B cell (primary cell): ENCODE measurements around the gene DNAJC7. TPM values are rescaled to one million over a fixed set of nuclear protein-coding genes. Genes with fewer than 3 reads are reported as not detected.

ENCODE experiments used
- ATAC-seq: fragments of 200-7000 bp; cut with Tn5 transposase; one replicate; pipeline ENCODE4 v1.10.0; 2021; ENCODE audit warnings: low read depth, mild to moderate bottlenecking, moderate number of reproducible peaks, moderate library complexity
- CTCF ChIA-PET: fragments of 350-600 bp; sonication (Branson Sonifier 250); formaldehyde crosslinking; loops from one replicate; lab custom pipeline; 2021; ENCODE audit warnings: antibody characterized with exemption, inconsistent platforms; lab: Charles Lee
- POLR2A ChIA-PET: fragments of 350-600 bp; sonication (Branson Sonifier 250); formaldehyde crosslinking; loops from one replicate; lab custom pipeline; 2021; ENCODE audit warnings: antibody characterized with exemption; lab: Charles Lee
- DNase-seq: peaks from one replicate; pipeline ENCODE4 v3.0.0; 2013
- H2AFZ ChIP-seq: 2 replicates; pipeline ENCODE4 v1.6.1; 2012; ENCODE audit warnings: mild to moderate bottlenecking, low read depth, low read length; ENCODE audit not compliant: insufficient read depth, poor library complexity, severe bottlenecking
- H3K27ac ChIP-seq, 2 donors: 1 replicate in 1 of 2; 2 replicates in 1 of 2; pipeline ENCODE4 v1.5.1; 2012 to 2013; ENCODE audit warnings: low read length in 2 of 2, mild to moderate bottlenecking in 2 of 2, moderate library complexity in 1 of 2
- H3K27me3 ChIP-seq, 4 experiments: fragments of 200-600 bp in 1 of 4; sonication (generic) in 1 of 4; replicated peaks in 1 of 4; 1 replicate in 2 of 4; 2 replicates in 2 of 4; pipeline versions ENCODE4 v1.6.1 to v1.7.0; 2013 to 2016; ENCODE audit warnings: low read length in 3 of 4, mild to moderate bottlenecking in 2 of 4, mixed read lengths in 1 of 4, moderate library complexity in 1 of 4; ENCODE audit not compliant: insufficient read depth in 4 of 4, control insufficient read depth in 3 of 4; ENCODE audit errors: control extremely low read depth in 1 of 4
- H3K36me3 ChIP-seq, 2 experiments: replicated peaks in 1 of 2; 1 replicate in 1 of 2; 2 replicates in 1 of 2; pipeline versions ENCODE4 v1.6.1 to v1.7.1; 2013; ENCODE audit warnings: low read length in 1 of 2; ENCODE audit not compliant: insufficient read depth in 2 of 2, control insufficient read depth in 1 of 2; ENCODE audit errors: control extremely low read depth in 1 of 2, extremely low read depth in 1 of 2
- H3K4me1 ChIP-seq, 2 donors: fragments of 200-600 bp in 1 of 2; sonication (generic) in 1 of 2; 1 replicate in 1 of 2; 2 replicates in 1 of 2; pipeline versions ENCODE4 v1.5.1 to v1.6.1; 2013 to 2017; ENCODE audit warnings: low read length in 2 of 2; ENCODE audit not compliant: control insufficient read depth in 2 of 2, insufficient read depth in 2 of 2
- H3K4me2 ChIP-seq: replicated peaks from 2 replicates; pipeline ENCODE3; 2012; ENCODE audit warnings: mild to moderate bottlenecking, low read depth, low read length; ENCODE audit not compliant: poor library complexity, severe bottlenecking
- H3K4me3 ChIP-seq, 5 experiments: fragments of 200-600 bp in 1 of 5; sonication (generic) in 1 of 5; 1 replicate in 3 of 5; 2 replicates in 2 of 5; pipeline versions ENCODE4 v1.5.1 to v1.7.0; 2011 to 2016; ENCODE audit warnings: low read length in 4 of 5, mild to moderate bottlenecking in 4 of 5, low read depth in 2 of 5, control low read depth in 1 of 5, moderate library complexity in 1 of 5; ENCODE audit not compliant: insufficient read depth in 1 of 5; ENCODE audit errors: control extremely low read depth in 1 of 5, extremely low read depth in 1 of 5
- H3K79me2 ChIP-seq: fragments of 200-600 bp; sonication (generic); one replicate; pipeline ENCODE4 v1.6.0; 2016; ENCODE audit warnings: low read length; ENCODE audit not compliant: control insufficient read depth, insufficient read depth
- H3K9ac ChIP-seq: fragments of 200-600 bp; sonication (generic); 2 replicates; pipeline ENCODE4 v1.6.1; 2017; ENCODE audit warnings: mild to moderate bottlenecking, low read length, moderate library complexity
- H3K9me3 ChIP-seq, 3 donors: one replicate each; pipeline versions ENCODE4 v1.6.1 to v1.7.1; 2013; ENCODE audit warnings: low read length in 2 of 3; ENCODE audit not compliant: control insufficient read depth in 2 of 3, insufficient read depth in 1 of 3; ENCODE audit errors: control extremely low read depth in 1 of 3
- H4K20me1 ChIP-seq: 2 replicates; pipeline ENCODE4 v1.6.0; 2012; ENCODE audit warnings: mild to moderate bottlenecking, low read length; ENCODE audit not compliant: insufficient read depth, control insufficient read depth, poor library complexity, severe bottlenecking
- H3K27ac Mint-ChIP-seq: one replicate; pipeline ENCODE4 v1.8.0; 2021; ENCODE audit warnings: mixed read lengths
- H3K27me3 Mint-ChIP-seq: one replicate; pipeline ENCODE4 v1.8.0; 2021; ENCODE audit warnings: mixed read lengths
- H3K4me1 Mint-ChIP-seq: one replicate; pipeline ENCODE4 v1.8.0; 2021; ENCODE audit warnings: mixed read lengths
- H3K4me3 Mint-ChIP-seq: one replicate; pipeline ENCODE4 v1.8.0; 2021; ENCODE audit warnings: mixed read lengths
- H3K9me3 Mint-ChIP-seq: one replicate; pipeline ENCODE4 v1.8.0; 2022; ENCODE audit warnings: mixed read lengths; ENCODE audit not compliant: insufficient read depth
- CTCF ChIP-seq: fragments of 200-600 bp; IDR thresholded peaks from one replicate; pipeline ENCODE4 v1.8.0; 2022; ENCODE audit warnings: antibody characterized with exemption, mild to moderate bottlenecking
- EZH2 ChIP-seq: IDR thresholded peaks from 2 replicates; pipeline ENCODE4 v1.6.1; 2012; ENCODE audit warnings: borderline replicate concordance, low read depth, mild to moderate bottlenecking, moderate library complexity, low read length; ENCODE audit not compliant: insufficient read depth, poor library complexity, severe bottlenecking
- WGBS: methylation state at CpG from one replicate; pipeline ENCODE4 v1.1.5; 2013; ENCODE audit warnings: missing lambda C conversion rate; ENCODE audit not compliant: insufficient coverage; 5-methylcytosine and 5-hydroxymethylcytosine counted together
- intact Hi-C: fragments of 100-400 bp; cut with micrococcal nuclease; formaldehyde crosslinking; loops from one replicate; pipeline ENCODE4 v1.10.0; 2022
- polyA plus RNA-seq: library from polyadenylated mRNA; depleted of rRNA; stranded (reverse); fragments of >200 nt; gene quantifications from 2 replicates; pipeline ENCODE4 v1.2.3, GENCODE V29; 2012
- total RNA-seq, 2 donors: library from RNA; stranded (reverse); fragments of 120-200 nt in 1 of 2; gene quantifications; 1 replicate in 1 of 2; 2 replicates in 1 of 2; pipeline versions ENCODE4 v1.2.3 to v1.2.4, GENCODE V29; 2013 to 2022

The DNAJC7 gene
- total and polyA plus RNA-seq, 2 donors (not counting 1 experiment from before 2014, with no cell fraction given) = 22.0 to 152 TPM

GRCh38 chr17:41998497-41998896 lies 18.7 kb downstream of the DNAJC7 start:
- POLR2A ChIA-PET = no interaction called here
- Mint-ChIP-seq H3K27me3 (no peaks in the 10 kb centered on the region), H3K4me3 (no peak overlapping the region), H3K4me1 (peaks cover 28% of the 10 kb centered on the region), H3K27ac (no peak overlapping the region), H3K9me3 (no peaks in the 10 kb centered on the region)
- DNase-seq = no peak
- Histone ChIP-seq H3K9me3 (no peaks in the 10 kb centered on the region), H3K79me2 (peaks cover 33% of the 10 kb centered on the region), H3K4me3 (no peak overlapping the region), H3K36me3 (peaks cover 17 to 66% of the 10 kb centered on the region in 2 experiments), H3K27me3 (no peaks in the 10 kb centered on the region), H3K27ac (no peak overlapping the region), H4K20me1 (peaks cover 27% of the 10 kb centered on the region), H3K4me2 (no peak overlapping the region), H2AFZ (no peak overlapping the region), H3K9ac (no peak overlapping the region), H3K4me1 (peaks cover 20 to 29% of the 10 kb centered on the region in 2 donors)
- intact Hi-C loops = no loop called here
- ATAC-seq = no peak
- no CpG with 5 or more reads among the region's 2 CpGs for WGBS
- CTCF ChIA-PET = interaction anchor here (1.0 to 1.4 kb wide), 2 partner anchors 17 to 19 kb away, joined by 3 to 4 read pairs; partner anchors contain the start of gene DNAJC7
- no peak for TF ChIP-seq EZH2
- TF ChIP-seq CTCF = no peak

- Mint-ChIP-seq H3K27me3 (no peaks in the 10 kb centered on the region), H3K4me3 (no peak overlapping the region), H3K27ac (peak overlapping the region; percentile 96), H3K9me3 (no peaks in the 10 kb centered on the region), H3K4me1 (peaks cover 24% of the 10 kb centered on the region)
- 90% methylated on average over 2 of the region's 2 CpGs for WGBS
- TF ChIP-seq EZH2 (no peak), CTCF (no peak)
- H4K20me1 ChIP-seq = peaks cover 12% of the 10 kb centered on the region
- peaks cover 19 to 63% of the 10 kb centered on the region in 2 experiments for H3K36me3 ChIP-seq
- H3K79me2 ChIP-seq = peaks cover 29% of the 10 kb centered on the region
- DNase-seq (no peak), ATAC-seq (no peak)
- no peak overlapping the region for H3K4me3 ChIP-seq
- POLR2A ChIA-PET = interaction anchor here (1.2 kb wide), 1 partner anchor 16 kb away, joined by 3 read pairs; no protein-coding TSS in a partner anchor
- peaks cover 20 to 29% of the 10 kb centered on the region in 2 donors for H3K4me1 ChIP-seq
- no peak overlapping the region for H2AFZ ChIP-seq
- peak overlapping the region; percentile 72 for H3K4me2 ChIP-seq
- intact Hi-C loops = loop anchor here (1.0 kb wide), 1 partner anchor 31 kb away; the partner anchor contains the start of gene CNP
- CTCF ChIA-PET = interaction anchor here (1.5 to 2.4 kb wide), 2 partner anchors 20 to 21 kb away, joined by 3 to 8 read pairs; partner anchors contain the start of gene DNAJC7
- no peak overlapping the region for H3K9ac ChIP-seq
- peak overlapping the region; percentile 75 to 85 for H3K27ac ChIP-seq
- no peaks in the 10 kb centered on the region for H3K9me3 ChIP-seq
- no peaks in the 10 kb centered on the region for H3K27me3 ChIP-seq
Measured at GRCh38 chr17:41996855-41997164, 20.4 kb downstream of the DNAJC7 start.
